K562 (cell line): ENCODE measurements around the gene IL17RB. TPM values are rescaled to one million over a fixed set of nuclear protein-coding genes. Genes with fewer than 3 reads are reported as not detected.

Experiments
- ATAC-seq: fragments of 200-7000 bp; cut with Tn5 transposase; 3 replicates; pipeline ENCODE4 v1.9.1; 2020; ENCODE audit warnings: moderate library complexity
- Bru-seq: library from RNA; stranded (reverse); fragments of 400-500 nt; gene quantifications from one replicate; lab custom pipeline; 2021; lab: Mats Ljungman, UMichigan
- BruChase-seq, 2 experiments: library from RNA; stranded (reverse); fragments of 400-500 nt; gene quantifications; one replicate each; lab custom pipeline; 2021; lab: Mats Ljungman, UMichigan
- BruUV-seq: library from RNA; stranded (reverse); fragments of 400-500 nt; replicated peaks from 2 replicates; lab custom pipeline; 2021; lab: Mats Ljungman, UMichigan
- CTCF ChIA-PET: fragments of 300-600 bp; formaldehyde crosslinking; extraction: SDS; loops from one replicate; lab custom pipeline; 2021; ENCODE audit warnings: low intra/inter-chr PET ratio; lab: Yijun Ruan, JAX
- POLR2A ChIA-PET: fragments of 300-600, 350-650 bp; sonication (Branson Sonifier 250); formaldehyde crosslinking; extraction: SDS; loops from one replicate; lab custom pipeline; 2021; ENCODE audit warnings: antibody characterized with exemption, inconsistent platforms; lab: Yijun Ruan, JAX
- DNase-seq, 4 experiments: peaks; one replicate each; pipeline versions ENCODE4 v3.0.0 to v3.0.0-alpha.2; 2011 to 2018; ENCODE audit warnings: low spot score in 3 of 4, mixed read lengths in 3 of 4; ENCODE audit errors: extremely low read depth in 1 of 4
- FAIRE-seq: peaks from 2 replicates; lab custom pipeline; 2011; peaks lifted over from hg19 to GRCh38; lab: Jason Lieb, UNC
- H2AFZ ChIP-seq: 2 replicates; pipeline ENCODE4 v1.6.0; 2011; ENCODE audit warnings: low read depth, low read length, control low read depth, inconsistent platforms
- H3K27ac ChIP-seq: fragments of 200-600 bp; 3 replicates; pipeline ENCODE4 v1.8.0; 2011; ENCODE audit warnings: low read depth, mild to moderate bottlenecking, control low read depth, inconsistent platforms, low read length, moderate library complexity, mixed read lengths; ENCODE audit errors: extremely low read depth
- H3K27me3 ChIP-seq, 2 experiments: fragments of 300-600 bp in 1 of 2; 2 replicates in 1 of 2; 3 replicates in 1 of 2; pipeline versions ENCODE4 v1.6.0 to v1.8.0; 2011; ENCODE audit warnings: inconsistent platforms in 2 of 2, low read length in 2 of 2, mild to moderate bottlenecking in 1 of 2, mixed read lengths in 1 of 2, moderate library complexity in 1 of 2; ENCODE audit not compliant: control insufficient read depth in 2 of 2, insufficient read depth in 2 of 2
- H3K36me3 ChIP-seq: fragments of 300-600 bp; 3 replicates; pipeline ENCODE4 v1.8.0; 2011; ENCODE audit warnings: mild to moderate bottlenecking, low read length, inconsistent platforms; ENCODE audit not compliant: control insufficient read depth, insufficient read depth
- H3K4me1 ChIP-seq, 2 experiments: fragments of 200-600 bp in 1 of 2; replicated peaks in 1 of 2; 2 replicates in 1 of 2; 3 replicates in 1 of 2; pipeline versions ENCODE4 v1.5.1 to v1.8.0; 2011; ENCODE audit warnings: inconsistent platforms in 2 of 2, low read length in 2 of 2, mild to moderate bottlenecking in 1 of 2, mixed read lengths in 1 of 2, moderate library complexity in 1 of 2; ENCODE audit not compliant: control insufficient read depth in 2 of 2, insufficient read depth in 2 of 2
- H3K4me2 ChIP-seq: 2 replicates; pipeline ENCODE4 v1.6.1; 2011; ENCODE audit warnings: low read length, control low read depth, inconsistent platforms, mixed read lengths; ENCODE audit not compliant: insufficient read depth
- H3K4me3 ChIP-seq: fragments of 200-600 bp; sonication (generic), shearing (Covaris generic); 2 replicates; pipeline ENCODE4 v1.5.1; 2016; ENCODE audit warnings: control low read depth, inconsistent platforms
- H3K79me2 ChIP-seq: fragments of 200-600 bp; 3 replicates; pipeline ENCODE4 v1.8.0; 2011; ENCODE audit warnings: low read length, inconsistent platforms; ENCODE audit not compliant: control insufficient read depth, insufficient read depth
- H3K9ac ChIP-seq, 2 experiments: 2 replicates each; pipeline versions ENCODE4 v1.6.0 to v1.6.1; 2011; ENCODE audit warnings: low read depth in 2 of 2, low read length in 2 of 2, control low read depth in 1 of 2, inconsistent platforms in 1 of 2, mild to moderate bottlenecking in 1 of 2, mixed read lengths in 1 of 2; ENCODE audit not compliant: insufficient read depth in 1 of 2
- H3K9me1 ChIP-seq: one replicate; pipeline ENCODE4 v1.6.0; 2011; ENCODE audit warnings: inconsistent platforms, mild to moderate bottlenecking, low read length, moderate library complexity; ENCODE audit not compliant: control insufficient read depth, insufficient read depth
- H3K9me3 ChIP-seq: replicated peaks from 2 replicates; pipeline ENCODE4 v1.5.1; 2011; ENCODE audit warnings: low read depth, low read length, inconsistent platforms; ENCODE audit not compliant: control insufficient read depth, insufficient read depth
- H4K20me1 ChIP-seq: replicated peaks from 2 replicates; pipeline ENCODE4 v1.6.1; 2011; ENCODE audit warnings: low read length, inconsistent platforms, mixed read lengths; ENCODE audit not compliant: control insufficient read depth, insufficient read depth
- CREBBP ChIP-seq: IDR thresholded peaks from one replicate; pipeline ENCODE4 v1.6.1; 2012; ENCODE audit warnings: low read depth, mild to moderate bottlenecking, control low read depth, inconsistent platforms, low read length
- CXXC5 ChIP-seq: fragments of 250-450 bp; sonication (Bioruptor Pico); IDR thresholded peaks from 2 replicates; pipeline ENCODE4 v1.8.0; 2022; ENCODE audit warnings: inconsistent platforms, mild to moderate bottlenecking, moderate library complexity
- E2F6 ChIP-seq, 2 experiments: IDR thresholded peaks; 2 replicates each; pipeline ENCODE4 v1.6.1; 2011; ENCODE audit warnings: borderline replicate concordance in 1 of 2, control low read depth in 1 of 2, low read depth in 1 of 2, low read length in 1 of 2, mild to moderate bottlenecking in 1 of 2, mixed read lengths in 1 of 2, moderate library complexity in 1 of 2; ENCODE audit not compliant: insufficient read depth in 1 of 2, insufficient read length in 1 of 2, poor library complexity in 1 of 2, severe bottlenecking in 1 of 2; ENCODE audit errors: extremely low read depth in 1 of 2
- NRF1 ChIP-seq, 2 experiments: fragments of 450-650 bp; IDR thresholded peaks in 1 of 2; conservative IDR thresholded peaks in 1 of 2; 2 replicates each; pipeline ENCODE4 v1.6.1; 2014; ENCODE audit warnings: mild to moderate bottlenecking in 2 of 2
- PHF8 ChIP-seq: fragments of 200-600 bp; sonication (generic); IDR thresholded peaks from 2 replicates; pipeline ENCODE4 v1.6.1; 2012; ENCODE audit warnings: mixed run types, mild to moderate bottlenecking, inconsistent platforms, low read length, moderate library complexity, borderline replicate concordance
- RB1 ChIP-seq: fragments of 450-650 bp; IDR thresholded peaks from 2 replicates; pipeline ENCODE4 v1.6.1; 2017; ENCODE audit warnings: low read depth, mild to moderate bottlenecking
- RBBP5 ChIP-seq: fragments of 200-600 bp; sonication (generic); IDR thresholded peaks from 2 replicates; pipeline ENCODE4 v1.6.1; 2012; ENCODE audit warnings: borderline replicate concordance, mild to moderate bottlenecking, low read length, control low read depth, inconsistent platforms; ENCODE audit not compliant: insufficient read depth, poor library complexity, severe bottlenecking
- WGBS: fragments of 100-300 bp; shearing (Covaris generic); methylation state at CpG from one replicate; pipeline ENCODE4 v1.1.6; 2016; ENCODE audit warnings: low coverage, mixed read lengths; ENCODE audit not compliant: insufficient coverage; ENCODE audit errors: missing lambda C conversion rate; 5-methylcytosine and 5-hydroxymethylcytosine counted together
- in situ Hi-C: fragments of 300-500 bp; cut with MboI; formaldehyde crosslinking; loops from 4 replicates; pipeline ENCODE4 v1.15.0; 2018; ENCODE audit warnings: inconsistent platforms, mixed read lengths
- intact Hi-C: fragments of 100-400 bp; cut with micrococcal nuclease; formaldehyde crosslinking; loops from 2 replicates; pipeline ENCODE4 v1.14.2; 2022
- long read RNA-seq, 3 experiments: library from polyadenylated mRNA in 2 of 3; library from RNA in 1 of 3; unstranded in 2 of 3; stranded (forward) in 1 of 3; transcript quantifications; one replicate each; pipeline ENCODE4 v2.0.0, GENCODE V29; 2019 to 2022
- polyA minus RNA-seq, 3 experiments: library from RNA; depleted of rRNA, polyadenylated mRNA; stranded (reverse); fragments of >200 nt; gene quantifications; 2 replicates each; pipeline ENCODE4 v1.2.3, GENCODE V29; 2011
- polyA plus RNA-seq, 8 experiments: library from polyadenylated mRNA; depleted of rRNA in 4 of 8; stranded (reverse) in 5 of 8; unstranded in 3 of 8; fragments of >200 nt; fragmentation: Nextera tagmentation in 2 of 8; fragmentation: Illumina TruSeq in 1 of 8; extraction: Ambion mirVana in 2 of 8; extraction: Trizol in 1 of 8; gene quantifications; 2 replicates each; pipeline versions ENCODE4 v1.2.1 to v1.2.3, GENCODE V29; 2011 to 2014; ENCODE audit warnings: inconsistent platforms in 1 of 8, missing spikeins in 1 of 8
- total RNA-seq, 7 experiments: library from RNA; depleted of rRNA in 6 of 7; stranded (reverse); fragments of >200 nt in 6 of 7; fragmentation: Illumina TruSeq in 2 of 7; extraction: Trizol in 2 of 7; gene quantifications; 2 replicates each; pipeline versions ENCODE4 v1.2.1 to v1.2.3, GENCODE V29; 2011 to 2021; ENCODE audit warnings: low replicate concordance in 1 of 7
- TF ChIP-seq, protein P1 (sequence below): fragments of 200-800 bp; sonication (Bioruptor generic); IDR thresholded peaks from 2 replicates; pipeline ENCODE4 v1.6.1; 2017; ENCODE audit warnings: missing genetic modification characterization, missing compliant biosample characterization
- TF ChIP-seq, protein P2 (sequence below): sonication (generic); formaldehyde crosslinking; IDR thresholded peaks from 2 replicates; pipeline ENCODE4 v1.9.0; 2022; ENCODE audit warnings: mild to moderate bottlenecking, missing genetic modification reagents

The IL17RB gene, protein sequence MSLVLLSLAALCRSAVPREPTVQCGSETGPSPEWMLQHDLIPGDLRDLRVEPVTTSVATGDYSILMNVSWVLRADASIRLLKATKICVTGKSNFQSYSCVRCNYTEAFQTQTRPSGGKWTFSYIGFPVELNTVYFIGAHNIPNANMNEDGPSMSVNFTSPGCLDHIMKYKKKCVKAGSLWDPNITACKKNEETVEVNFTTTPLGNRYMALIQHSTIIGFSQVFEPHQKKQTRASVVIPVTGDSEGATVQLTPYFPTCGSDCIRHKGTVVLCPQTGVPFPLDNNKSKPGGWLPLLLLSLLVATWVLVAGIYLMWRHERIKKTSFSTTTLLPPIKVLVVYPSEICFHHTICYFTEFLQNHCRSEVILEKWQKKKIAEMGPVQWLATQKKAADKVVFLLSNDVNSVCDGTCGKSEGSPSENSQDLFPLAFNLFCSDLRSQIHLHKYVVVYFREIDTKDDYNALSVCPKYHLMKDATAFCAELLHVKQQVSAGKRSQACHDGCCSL
- 4.8 and 6.7 TPM in 2 replicates for total RNA-seq (2011; cell fraction: chromatin; rRNA removed; ENCODE audit: low replicate concordance)
- 3.3 and 5.3 TPM in 2 replicates for total RNA-seq (2011; cell fraction: nucleolus; rRNA removed)
- 3.6 and 4.4 TPM in 2 replicates for total RNA-seq (2011; cell fraction: nucleoplasm; rRNA removed)
- total RNA-seq (2014; rRNA removed) = 1.1 and 1.9 TPM in 2 replicates
- 1.5 and 1.7 TPM in 2 replicates for total RNA-seq (2014; rRNA removed; fragmentation: Illumina TruSeq; extraction: Trizol)
- 1.1 and 1.3 TPM in 2 replicates for total RNA-seq (2015; rRNA removed; fragmentation: Illumina TruSeq; extraction: Trizol)
- 1.2 and 1.5 TPM in 2 replicates for total RNA-seq (2021)
- polyA plus RNA-seq (2011; rRNA removed) = 4.1 and 7.6 TPM in 2 replicates
- polyA plus RNA-seq (2011; cell fraction: cytosol; rRNA removed) = 2.2 and 4.9 TPM in 2 replicates
- polyA plus RNA-seq (2011; cell fraction: nucleus; rRNA removed) = 15.7 and 34.8 TPM in 2 replicates
- 1.2 and 1.4 TPM in 2 replicates for polyA plus RNA-seq (2012)
- polyA plus RNA-seq (2014; fragmentation: Illumina TruSeq; extraction: Trizol) = 1.8 and 2.2 TPM in 2 replicates
- 1 to 10 TPM; 1.1 to 1.8 TPM for polyA plus RNA-seq (2014; fragmentation: Nextera tagmentation; extraction: Ambion mirVana)
- polyA plus RNA-seq (2014; rRNA removed) = 2.7 and 2.8 TPM in 2 replicates
- polyA minus RNA-seq (2011; rRNA and poly(A)+ RNA removed) = 1.4 and 2.2 TPM in 2 replicates
- 0.57 and 1.9 TPM in 2 replicates for polyA minus RNA-seq (2011; cell fraction: cytosol; rRNA and poly(A)+ RNA removed)
- polyA minus RNA-seq (2011; cell fraction: nucleus; rRNA and poly(A)+ RNA removed) = 1.6 and 4.7 TPM in 2 replicates
- percentile 42 among the genes with signal in this experiment for Bru-seq, nascent RNA
- percentile 32 among the genes with signal in this experiment for BruChase-seq, experiment 1, labeled RNA remaining after a 2-hour chase
- percentile 30 among the genes with signal in this experiment for BruChase-seq, experiment 2, labeled RNA remaining after a 6-hour chase
- long read RNA-seq, experiment 1, partial matches to known transcripts = 1 of 4 reads
- long read RNA-seq, experiment 1, other reads (novel, unspliced or antisense) = 2 of 4 reads
- long read RNA-seq, experiment 2, partial matches to known transcripts = 0 of 1 reads
- long read RNA-seq, experiment 2, other reads (novel, unspliced or antisense) = 1 of 1 reads
- long read RNA-seq, experiment 3, partial matches to known transcripts = 0 of 1 reads
- long read RNA-seq, experiment 3, other reads (novel, unspliced or antisense) = 0 of 1 reads

DNA sequence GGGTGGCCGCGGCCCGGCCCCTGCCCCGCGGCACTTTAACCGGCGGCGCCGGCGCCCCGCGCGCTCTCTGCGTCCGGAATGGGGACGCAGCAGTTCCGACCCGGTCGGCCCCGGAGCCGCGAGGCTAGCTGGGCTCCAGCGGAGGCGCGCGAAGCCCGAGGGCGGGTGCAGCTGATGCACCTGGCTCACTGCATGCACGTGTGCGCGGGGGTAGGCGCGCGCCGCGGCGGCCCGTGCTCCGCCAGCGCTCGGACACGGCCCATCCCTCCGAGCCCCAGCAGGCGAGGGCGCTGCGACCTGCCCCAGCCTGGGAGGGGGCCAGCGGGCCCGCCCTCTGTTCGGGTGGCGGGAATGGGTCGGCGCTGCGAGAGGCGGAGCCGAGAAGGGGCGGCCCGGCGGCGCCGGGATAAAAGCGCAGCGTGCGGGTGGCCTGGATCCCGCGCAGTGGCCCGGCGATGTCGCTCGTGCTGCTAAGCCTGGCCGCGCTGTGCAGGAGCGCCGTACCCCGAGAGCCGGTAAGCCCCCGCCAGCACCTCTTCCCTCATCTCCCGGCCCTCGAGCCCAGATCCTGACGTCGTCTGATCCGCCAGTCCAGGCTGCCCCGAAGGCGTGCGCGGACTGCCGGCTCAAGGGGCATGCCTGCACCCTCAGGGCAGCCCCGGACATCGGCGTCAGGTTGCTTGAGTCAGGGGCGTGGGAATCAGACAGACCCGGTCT, at the start of gene IL17RB, which contains the start of gene CHDH:
TSS of gene IL17RB (plus strand) at position 435 of the 717 bp plus-strand sequence. CDS start at position 456, 21 bp downstream.
TSS of gene CHDH (minus strand) at position 286 of the 717 bp plus-strand sequence. CDS start 22,411 bp downstream, outside the sequence.
- BruUV-seq = no TSS peak
- POLR2A ChIA-PET = interaction anchor here (0.5 to 0.6 kb wide), 2 partner anchors 13 to 311 kb away, joined by 3 read pairs; no protein-coding TSS in a partner anchor
- Histone ChIP-seq H3K27ac (no peak within 1 kb of the TSS), H3K9me1 (no peaks in the 10 kb centered on the region), H3K4me1 (peaks cover 0 to 13% of the 10 kb centered on the region in 2 experiments; a peak in 2 of 5 replicates), H3K9me3 (no peaks in the 10 kb centered on the region), H3K27me3 (peaks cover 0 to 25% of the 10 kb centered on the region in 2 experiments; a peak in 3 of 5 replicates), H3K36me3 (no peaks in the 10 kb centered on the region), H3K79me2 (no peaks in the 10 kb centered on the region), H2AFZ (0 out of 2 replicates have a peak within 1 kb of the TSS, but pooled peaks have one; percentile 32), H4K20me1 (no peaks in the 10 kb centered on the region), H3K4me3 (peak within 1 kb of the TSS; percentile 19), H3K4me2 (0 out of 2 replicates have a peak within 1 kb of the TSS, but pooled peaks have one; percentile 18), H3K9ac (peak within 1 kb of the TSS; percentile 14 to 71; a peak in 2 of 4 replicates)
- WGBS = 29% methylated on average over 33 of the region's 91 CpGs
- intact Hi-C loops = no loop called here
- in situ Hi-C loops = no loop called here
- DNase-seq = peak; percentile 35 to 61 (median 50)
- FAIRE-seq = no peak
- ATAC-seq = peak; percentile 85
- CTCF ChIA-PET = no interaction called here
- TF ChIP-seq PHF8 (peak; percentile 57; the same call in 1 of the 2 replicates), CXXC5 (CRISPR knock-in tag) (0 out of 2 replicates have a peak, but pooled peaks have one; percentile 15), RB1 (0 out of 2 replicates have a peak, but pooled peaks have one; percentile 40), E2F6 (IDR thresholded peaks at IDR 0.05; ENCODE audit: borderline replicate concordance in 1 of 2, extremely low read depth in 1 of 2, insufficient read depth in 1 of 2, insufficient read length in 1 of 2, low read depth in 1 of 2, low read length in 1 of 2, poor library complexity in 1 of 2, severe bottlenecking in 1 of 2) (peak in 1 of 2 experiments; percentile 75), RBBP5 (peak; percentile 45), CREBBP (no peak), NRF1 (conservative IDR thresholded peaks at IDR 0.05 in 1 of 2, IDR thresholded peaks at IDR 0.05 in 1 of 2) (peak in 1 of 2 experiments; percentile 29; a peak in 2 of 4 replicates)
- TF ChIP-seq, protein P1, sequence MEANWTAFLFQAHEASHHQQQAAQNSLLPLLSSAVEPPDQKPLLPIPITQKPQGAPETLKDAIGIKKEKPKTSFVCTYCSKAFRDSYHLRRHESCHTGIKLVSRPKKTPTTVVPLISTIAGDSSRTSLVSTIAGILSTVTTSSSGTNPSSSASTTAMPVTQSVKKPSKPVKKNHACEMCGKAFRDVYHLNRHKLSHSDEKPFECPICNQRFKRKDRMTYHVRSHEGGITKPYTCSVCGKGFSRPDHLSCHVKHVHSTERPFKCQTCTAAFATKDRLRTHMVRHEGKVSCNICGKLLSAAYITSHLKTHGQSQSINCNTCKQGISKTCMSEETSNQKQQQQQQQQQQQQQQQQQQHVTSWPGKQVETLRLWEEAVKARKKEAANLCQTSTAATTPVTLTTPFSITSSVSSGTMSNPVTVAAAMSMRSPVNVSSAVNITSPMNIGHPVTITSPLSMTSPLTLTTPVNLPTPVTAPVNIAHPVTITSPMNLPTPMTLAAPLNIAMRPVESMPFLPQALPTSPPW (CRISPR knock-in tag) = no peak
- TF ChIP-seq, protein P2, sequence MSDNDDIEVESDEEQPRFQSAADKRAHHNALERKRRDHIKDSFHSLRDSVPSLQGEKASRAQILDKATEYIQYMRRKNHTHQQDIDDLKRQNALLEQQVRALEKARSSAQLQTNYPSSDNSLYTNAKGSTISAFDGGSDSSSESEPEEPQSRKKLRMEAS (CRISPR knock-in tag) = peak; percentile 26; the same call in 1 of the 2 replicates
